ENCODE data around the gene ZFP64.

ZFP64 gene

GRCh38 chr20:52175840-52176239, 15.7 kb downstream of the ZFP64 start:
- no peak for DNase-seq (ENCODE audit: low read depth)
- no peak for TF ChIP-seq CTCF (conservative IDR thresholded peaks at IDR 0.05; ENCODE audit: control insufficient read depth, insufficient read depth, low read depth, low read length)
- H3K4me3 ChIP-seq (ENCODE audit: control insufficient read depth, low read depth, low read length) = no peak overlapping the region

- DNase-seq (ENCODE audit: low read depth) = no peak
- no peak overlapping the region for H3K4me3 ChIP-seq (ENCODE audit: control insufficient read depth, low read depth, low read length)
- no peak for TF ChIP-seq CTCF (conservative IDR thresholded peaks at IDR 0.05; ENCODE audit: control insufficient read depth, insufficient read depth, low read depth, low read length)
Measured at GRCh38 chr20:52172392-52173047, 19.1 kb downstream of the ZFP64 start.

- no peak for DNase-seq (ENCODE audit: low read depth)
- TF ChIP-seq CTCF (conservative IDR thresholded peaks at IDR 0.05; ENCODE audit: control insufficient read depth, insufficient read depth, low read depth, low read length) = no peak
- H3K4me3 ChIP-seq (ENCODE audit: control insufficient read depth, low read depth, low read length) = no peak overlapping the region
Measured at GRCh38 chr20:52171025-52171424, 20.6 kb downstream of the ZFP64 start.

- DNase-seq (ENCODE audit: low read depth) = no peak
- no peak overlapping the region for H3K4me3 ChIP-seq (ENCODE audit: control insufficient read depth, low read depth, low read length)
- no peak for TF ChIP-seq CTCF (conservative IDR thresholded peaks at IDR 0.05; ENCODE audit: control insufficient read depth, insufficient read depth, low read depth, low read length)
Measured at GRCh38 chr20:52168116-52168515, 23.5 kb downstream of the ZFP64 start.

- no peak for DNase-seq (ENCODE audit: low read depth)
- H3K4me3 ChIP-seq (ENCODE audit: control insufficient read depth, low read depth, low read length) = no peak overlapping the region
- TF ChIP-seq CTCF (conservative IDR thresholded peaks at IDR 0.05; ENCODE audit: control insufficient read depth, insufficient read depth, low read depth, low read length) = no peak
Measured at GRCh38 chr20:52167232-52167840, 24.2 kb downstream of the ZFP64 start.

GRCh38 chr20:52166150-52166549, 25.4 kb downstream of the ZFP64 start:
- no peak overlapping the region for H3K4me3 ChIP-seq (ENCODE audit: control insufficient read depth, low read depth, low read length)
- TF ChIP-seq CTCF (conservative IDR thresholded peaks at IDR 0.05; ENCODE audit: control insufficient read depth, insufficient read depth, low read depth, low read length) = no peak

More at GRCh38 chr20:52166150-52166549, 25.4 kb downstream of the ZFP64 start:
- no peak for DNase-seq (ENCODE audit: low read depth)
